Measurements from ENCODE around the gene SLC24A4. TPM values are rescaled to one million over a fixed set of nuclear protein-coding genes. Genes with fewer than 3 reads are reported as not detected.
A peak's percentile ranks its signal among the peaks of the same experiment; 100 is the strongest.

Gene SLC24A4
- total RNA-seq, 3 donors from 2014 or later = 0.15 to 0.96 TPM; not detected in 1

- H3K36me3 ChIP-seq = no peaks in the 10 kb centered on the region
- no peak overlapping the region for H3K4me3 ChIP-seq
- intact Hi-C loops (cut with DNase I; ENCODE audit: low total_unique reads) = no loop called here
- H3K27me3 ChIP-seq = no peaks in the 10 kb centered on the region
- TF ChIP-seq POLR2A (IDR thresholded peaks at IDR 0.05) (no peak), CTCF (IDR thresholded peaks at IDR 0.05) (no peak), POLR2AphosphoS5 (IDR thresholded peaks at IDR 0.05) (no peak)
- H3K9me3 ChIP-seq = no peaks in the 10 kb centered on the region
- peak overlapping the region in 1 of 2 donors; percentile 76 for H3K27ac ChIP-seq
- no peaks in the 10 kb centered on the region for H3K4me1 ChIP-seq
- DNase-seq (ENCODE audit: low spot score in 2 of 2) = peak in 1 of 2 donors; percentile 1
Observed at GRCh38 chr14:92458136-92459029, 135.4 kb downstream of the SLC24A4 start.

GRCh38 chr14:92459030-92459949 lies 136.3 kb downstream of the SLC24A4 start:
- TF ChIP-seq CTCF (IDR thresholded peaks at IDR 0.05) = no peak
- TF ChIP-seq POLR2AphosphoS5 (IDR thresholded peaks at IDR 0.05) = no peak
- no peak for TF ChIP-seq POLR2A (IDR thresholded peaks at IDR 0.05)
- Histone ChIP-seq H3K4me3 (no peak overlapping the region), H3K27ac (peak overlapping the region in 1 of 2 donors; percentile 76), H3K4me1 (no peaks in the 10 kb centered on the region), H3K9me3 (no peaks in the 10 kb centered on the region), H3K27me3 (no peaks in the 10 kb centered on the region), H3K36me3 (no peaks in the 10 kb centered on the region)
- DNase-seq (ENCODE audit: low spot score in 2 of 2) = peak in 1 of 2 donors; percentile 3
- intact Hi-C loops (cut with DNase I; ENCODE audit: low total_unique reads) = no loop called here

- Histone ChIP-seq H3K4me1 (no peaks in the 10 kb centered on the region), H3K9me3 (no peaks in the 10 kb centered on the region), H3K4me3 (no peak overlapping the region), H3K27me3 (no peaks in the 10 kb centered on the region), H3K27ac (peak overlapping the region in 1 of 2 donors; percentile 76), H3K36me3 (no peaks in the 10 kb centered on the region)
- peak in 1 of 2 donors; percentile 11 for DNase-seq (ENCODE audit: low spot score in 2 of 2)
- no peak for TF ChIP-seq POLR2A (IDR thresholded peaks at IDR 0.05)
- TF ChIP-seq CTCF (IDR thresholded peaks at IDR 0.05) = no peak
- no peak for TF ChIP-seq POLR2AphosphoS5 (IDR thresholded peaks at IDR 0.05)
- intact Hi-C loops (cut with DNase I; ENCODE audit: low total_unique reads) = no loop called here
Observed at GRCh38 chr14:92459950-92460421, 137.0 kb downstream of the SLC24A4 start.

- H3K27ac ChIP-seq = peak overlapping the region in 1 of 2 donors; percentile 76
- H3K27me3 ChIP-seq = no peaks in the 10 kb centered on the region
- intact Hi-C loops (cut with DNase I; ENCODE audit: low total_unique reads) = no loop called here
- TF ChIP-seq CTCF (IDR thresholded peaks at IDR 0.05) = no peak
- no peak for TF ChIP-seq POLR2A (IDR thresholded peaks at IDR 0.05)
- TF ChIP-seq POLR2AphosphoS5 (IDR thresholded peaks at IDR 0.05) = no peak
- no peak for DNase-seq (ENCODE audit: low spot score in 2 of 2)
- H3K36me3 ChIP-seq = no peaks in the 10 kb centered on the region
- H3K9me3 ChIP-seq = no peaks in the 10 kb centered on the region
- H3K4me1 ChIP-seq = no peaks in the 10 kb centered on the region
- peak overlapping the region in 1 of 3 donors; percentile 9 for H3K4me3 ChIP-seq
Observed at GRCh38 chr14:92460541-92460915, 137.6 kb downstream of the SLC24A4 start.

All from breast epithelium (tissue), 4 donors.